Measurements from ENCODE around the gene HIVEP3. TPM values are rescaled to one million over a fixed set of nuclear protein-coding genes. Genes with fewer than 3 reads are reported as not detected.

HIVEP3 gene
- total RNA-seq, 1 donor from 2014 or later: 76.7 TPM

DNA sequence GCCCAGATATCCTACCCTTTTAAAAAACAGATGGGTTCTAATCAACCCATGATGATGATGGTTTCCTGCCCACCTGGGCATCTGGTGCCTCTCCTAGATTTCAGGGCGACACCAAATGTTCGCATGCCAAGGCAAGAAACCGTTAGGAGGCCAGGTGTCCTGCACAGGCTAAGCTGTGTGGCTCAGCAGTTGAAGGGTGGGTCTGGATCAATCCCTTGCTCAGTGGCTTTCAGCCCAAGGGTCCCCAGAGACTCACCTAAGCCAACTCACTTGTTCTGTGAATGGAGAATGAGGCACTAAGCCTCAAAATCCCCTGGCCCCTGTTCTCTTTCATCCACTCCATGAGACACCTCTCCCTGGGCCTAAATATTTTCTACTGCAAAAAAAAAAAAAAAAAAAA, 265.1 kb downstream of the HIVEP3 start:
- intact Hi-C loops (cut with micrococcal nuclease): no loop called here
- no peaks in the 10 kb centered on the region for H3K27me3 Mint-ChIP-seq (ENCODE audit: insufficient read depth)
- H3K4me3 Mint-ChIP-seq: no peak overlapping the region
- H3K9me3 Mint-ChIP-seq: no peaks in the 10 kb centered on the region
- DNase-seq (ENCODE audit: low spot score): no peak
- H3K4me1 Mint-ChIP-seq (ENCODE audit: low read depth): peaks cover 91% of the 10 kb centered on the region
- peak overlapping the region; percentile 23 for H3K27ac Mint-ChIP-seq
- H3K36me3 Mint-ChIP-seq (ENCODE audit: low read depth): peaks cover 64% of the 10 kb centered on the region

GRCh38 chr1:41652384-41653265, 266.1 kb downstream of the HIVEP3 start:
- intact Hi-C loops (cut with micrococcal nuclease): no loop called here
- Mint-ChIP-seq H3K36me3 (ENCODE audit: low read depth) (peaks cover 64% of the 10 kb centered on the region), H3K9me3 (no peaks in the 10 kb centered on the region), H3K27ac (peak overlapping the region; percentile 62), H3K4me3 (no peak overlapping the region), H3K4me1 (ENCODE audit: low read depth) (peaks cover 89% of the 10 kb centered on the region), H3K27me3 (ENCODE audit: insufficient read depth) (no peaks in the 10 kb centered on the region)
- DNase-seq (ENCODE audit: low spot score): no peak

GRCh38 chr1:41650028-41650880, 268.5 kb downstream of the HIVEP3 start:
- peak overlapping the region; percentile 76 for H3K27ac Mint-ChIP-seq
- H3K9me3 Mint-ChIP-seq: no peaks in the 10 kb centered on the region
- intact Hi-C loops (cut with micrococcal nuclease): loop anchor here (1.0 kb wide), 1 partner anchor 11 kb away; no protein-coding TSS in a partner anchor
- H3K27me3 Mint-ChIP-seq (ENCODE audit: insufficient read depth): no peaks in the 10 kb centered on the region
- no peak for DNase-seq (ENCODE audit: low spot score)
- H3K4me3 Mint-ChIP-seq: no peak overlapping the region
- H3K4me1 Mint-ChIP-seq (ENCODE audit: low read depth): peaks cover 87% of the 10 kb centered on the region
- peaks cover 58% of the 10 kb centered on the region for H3K36me3 Mint-ChIP-seq (ENCODE audit: low read depth)

GRCh38 chr1:41649396-41650027, 269.2 kb downstream of the HIVEP3 start:
- Mint-ChIP-seq H3K4me1 (ENCODE audit: low read depth) (peaks cover 81% of the 10 kb centered on the region), H3K36me3 (ENCODE audit: low read depth) (peaks cover 52% of the 10 kb centered on the region), H3K9me3 (no peaks in the 10 kb centered on the region), H3K27me3 (ENCODE audit: insufficient read depth) (no peaks in the 10 kb centered on the region), H3K4me3 (peak overlapping the region; percentile 48), H3K27ac (peak overlapping the region; percentile 76)
- DNase-seq (ENCODE audit: low spot score): no peak
- intact Hi-C loops (cut with micrococcal nuclease): loop anchor here (1.0 kb wide), 1 partner anchor 10 kb away; no protein-coding TSS in a partner anchor

DNA sequence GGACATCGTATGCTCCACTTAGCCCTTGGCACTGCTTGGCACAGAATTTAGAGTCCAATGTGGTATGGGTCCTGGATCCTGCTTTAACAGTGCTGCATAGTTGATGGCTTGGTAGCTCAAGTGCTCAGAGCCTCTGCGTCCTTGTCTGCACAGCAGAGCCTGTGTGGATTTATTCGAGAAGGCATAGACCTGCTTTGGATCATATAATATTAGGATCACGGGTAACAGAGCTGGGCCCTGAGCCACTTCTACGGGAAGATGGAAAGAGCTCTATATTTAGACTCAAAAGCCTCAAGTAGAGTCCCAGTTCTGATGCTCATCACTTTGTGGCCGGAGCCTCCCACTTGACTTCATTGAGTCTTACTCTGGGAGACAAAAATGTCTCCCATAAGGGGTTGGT, 269.9 kb downstream of the HIVEP3 start:
- H3K4me3 Mint-ChIP-seq: no peak overlapping the region
- no peaks in the 10 kb centered on the region for H3K27me3 Mint-ChIP-seq (ENCODE audit: insufficient read depth)
- intact Hi-C loops (cut with micrococcal nuclease): no loop called here
- H3K36me3 Mint-ChIP-seq (ENCODE audit: low read depth): peaks cover 52% of the 10 kb centered on the region
- no peaks in the 10 kb centered on the region for H3K9me3 Mint-ChIP-seq
- no peak overlapping the region for H3K27ac Mint-ChIP-seq
- no peak for DNase-seq (ENCODE audit: low spot score)
- H3K4me1 Mint-ChIP-seq (ENCODE audit: low read depth): peaks cover 76% of the 10 kb centered on the region

- H3K9me3 Mint-ChIP-seq: no peaks in the 10 kb centered on the region
- DNase-seq (ENCODE audit: low spot score): no peak
- H3K4me3 Mint-ChIP-seq: peak overlapping the region; percentile 30
- peaks cover 70% of the 10 kb centered on the region for H3K4me1 Mint-ChIP-seq (ENCODE audit: low read depth)
- peak overlapping the region; percentile 23 for H3K27ac Mint-ChIP-seq
- H3K27me3 Mint-ChIP-seq (ENCODE audit: insufficient read depth): no peaks in the 10 kb centered on the region
- intact Hi-C loops (cut with micrococcal nuclease): no loop called here
- peaks cover 47% of the 10 kb centered on the region for H3K36me3 Mint-ChIP-seq (ENCODE audit: low read depth)
Measured at GRCh38 chr1:41648230-41648629, 270.5 kb downstream of the HIVEP3 start.

DNA sequence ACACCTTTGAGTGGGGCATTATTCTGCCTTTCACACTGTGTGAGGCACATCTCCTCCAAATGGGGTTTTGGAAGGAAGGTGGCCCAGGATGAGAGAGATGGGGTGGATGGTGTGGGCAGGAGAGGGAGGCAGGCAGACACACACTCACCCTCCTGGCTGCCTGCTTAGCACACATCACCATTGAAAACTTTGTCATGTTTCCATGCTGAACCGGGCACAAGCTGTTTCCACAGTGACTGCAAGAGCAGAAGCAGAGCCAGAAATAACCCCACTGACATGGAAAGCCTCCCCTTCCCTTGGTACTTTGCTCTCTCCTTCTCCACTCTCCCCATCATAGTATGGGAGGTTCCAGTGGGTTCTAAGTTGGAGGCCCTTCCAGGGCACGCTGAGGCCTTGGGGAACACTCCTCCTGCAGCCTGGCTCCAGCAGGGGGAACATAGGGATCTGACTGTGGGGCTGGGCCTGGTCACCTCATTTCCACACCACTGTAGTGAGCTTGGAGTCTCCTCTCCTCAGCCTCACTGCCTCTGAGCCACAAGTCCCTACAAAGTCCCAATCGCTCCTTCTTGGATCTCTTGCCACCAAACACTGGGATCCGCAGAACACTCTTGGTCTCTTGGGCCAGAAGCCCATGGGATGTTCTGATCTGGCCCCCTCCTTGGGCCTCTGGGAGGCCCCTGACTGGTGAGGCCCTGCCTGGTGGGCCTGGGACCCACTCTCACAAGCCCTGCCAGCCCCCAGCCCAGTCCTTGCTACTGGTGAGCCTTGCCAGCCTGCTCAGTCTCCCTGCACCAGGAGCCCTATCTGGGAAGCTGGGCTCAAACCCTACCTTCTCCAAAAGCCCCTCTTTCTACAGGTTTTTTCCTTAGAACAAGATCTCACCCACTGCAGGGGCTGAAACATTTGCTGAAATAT, 271.2 kb downstream of the HIVEP3 start:
- H3K27me3 Mint-ChIP-seq (ENCODE audit: insufficient read depth): no peaks in the 10 kb centered on the region

GRCh38 chr1:41646186-41646585, 272.5 kb downstream of the HIVEP3 start:
- peaks cover 57% of the 10 kb centered on the region for H3K4me1 Mint-ChIP-seq (ENCODE audit: low read depth)
- intact Hi-C loops (cut with micrococcal nuclease): no loop called here
- no peaks in the 10 kb centered on the region for H3K27me3 Mint-ChIP-seq (ENCODE audit: insufficient read depth)
- H3K4me3 Mint-ChIP-seq: no peak overlapping the region
- H3K9me3 Mint-ChIP-seq: no peaks in the 10 kb centered on the region
- peak overlapping the region; percentile 81 for H3K27ac Mint-ChIP-seq
- no peak for DNase-seq (ENCODE audit: low spot score)
- peaks cover 40% of the 10 kb centered on the region for H3K36me3 Mint-ChIP-seq (ENCODE audit: low read depth)

More for the DNA sequence above, 271.2 kb downstream of the HIVEP3 start:
- peaks cover 45% of the 10 kb centered on the region for H3K36me3 Mint-ChIP-seq (ENCODE audit: low read depth)
- H3K4me3 Mint-ChIP-seq: no peak overlapping the region
- no peak for DNase-seq (ENCODE audit: low spot score)
- peak overlapping the region; percentile 86 for H3K27ac Mint-ChIP-seq
- H3K9me3 Mint-ChIP-seq: no peaks in the 10 kb centered on the region
- peaks cover 62% of the 10 kb centered on the region for H3K4me1 Mint-ChIP-seq (ENCODE audit: low read depth)
- intact Hi-C loops (cut with micrococcal nuclease): no loop called here

DNA sequence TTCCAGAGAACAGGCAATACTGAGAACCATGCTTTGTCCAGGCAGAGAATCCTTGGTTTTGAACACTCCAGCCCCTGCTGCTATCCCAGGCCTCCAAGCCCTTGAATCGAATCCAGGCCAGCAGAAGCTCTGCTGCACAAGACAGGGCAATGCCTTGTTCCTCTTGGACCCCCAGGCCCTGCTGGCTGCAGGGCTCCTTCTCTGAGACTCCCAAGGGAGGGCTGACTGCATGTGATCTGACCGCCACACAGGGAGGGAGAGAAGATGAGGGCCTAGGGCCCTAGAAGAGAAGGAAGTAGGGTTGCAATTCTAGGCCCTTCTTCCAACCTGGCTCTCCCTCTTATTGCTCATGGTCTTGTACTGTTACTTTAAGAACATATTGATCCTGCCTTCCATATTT, 273.7 kb downstream of the HIVEP3 start:
- intact Hi-C loops (cut with micrococcal nuclease): no loop called here
- Mint-ChIP-seq H3K9me3 (no peaks in the 10 kb centered on the region), H3K4me3 (no peak overlapping the region), H3K27me3 (ENCODE audit: insufficient read depth) (no peaks in the 10 kb centered on the region), H3K27ac (peak overlapping the region; percentile 67), H3K4me1 (ENCODE audit: low read depth) (peaks cover 46% of the 10 kb centered on the region), H3K36me3 (ENCODE audit: low read depth) (peaks cover 33% of the 10 kb centered on the region)
- no peak for DNase-seq (ENCODE audit: low spot score)

GRCh38 chr1:41642922-41643821, 275.6 kb downstream of the HIVEP3 start:
- Mint-ChIP-seq H3K9me3 (no peaks in the 10 kb centered on the region), H3K4me1 (ENCODE audit: low read depth) (peaks cover 29% of the 10 kb centered on the region), H3K27ac (no peak overlapping the region), H3K27me3 (ENCODE audit: insufficient read depth) (no peaks in the 10 kb centered on the region), H3K36me3 (ENCODE audit: low read depth) (peaks cover 30% of the 10 kb centered on the region), H3K4me3 (no peak overlapping the region)
- DNase-seq (ENCODE audit: low spot score): no peak
- intact Hi-C loops (cut with micrococcal nuclease): loop anchor here (5.0 kb wide), 1 partner anchor 274 kb away; the partner anchor contains the start of gene HIVEP3

DNA sequence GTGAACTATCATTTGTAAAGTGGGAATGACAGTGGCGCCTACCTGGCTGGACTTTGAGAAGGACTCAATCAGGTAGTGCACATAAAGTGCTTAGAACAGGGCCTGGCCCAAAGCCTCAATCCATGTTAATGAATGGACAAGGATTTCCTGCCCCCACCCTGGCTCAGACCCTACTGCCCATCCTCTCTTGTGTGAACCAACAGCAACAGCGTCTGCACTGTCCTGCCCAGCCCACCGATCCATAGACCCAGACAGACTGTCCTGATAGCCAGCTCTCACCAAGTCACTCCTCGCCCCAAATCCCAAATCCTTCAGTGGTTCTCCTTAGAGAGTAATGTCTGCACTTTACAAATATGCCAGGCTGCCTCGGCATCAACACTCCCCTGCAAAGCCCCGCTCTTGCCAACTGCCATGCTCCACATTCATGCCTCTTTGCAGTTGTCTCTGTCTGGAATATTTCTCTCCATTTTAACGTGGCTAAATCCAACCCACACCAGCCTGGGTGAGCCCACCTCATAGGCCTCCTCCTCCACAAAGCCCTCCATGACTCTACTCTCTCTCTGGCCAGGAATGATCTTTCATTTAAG, 276.7 kb downstream of the HIVEP3 start:
- Mint-ChIP-seq H3K27ac (no peak overlapping the region), H3K36me3 (ENCODE audit: low read depth) (peaks cover 30% of the 10 kb centered on the region), H3K27me3 (ENCODE audit: insufficient read depth) (no peaks in the 10 kb centered on the region), H3K4me3 (no peak overlapping the region), H3K4me1 (ENCODE audit: low read depth) (peaks cover 31% of the 10 kb centered on the region), H3K9me3 (no peaks in the 10 kb centered on the region)
- intact Hi-C loops (cut with micrococcal nuclease): loop anchor here (1.0 to 5.0 kb wide), 4 partner anchors 19 to 275 kb away; partner anchors contain the start of gene HIVEP3
- no peak for DNase-seq (ENCODE audit: low spot score)

Data from activated T-helper 1 cell treated with anti-CD3 and anti-CD28 coated beads, Interleukin-12 subunit alpha, Interleukin-12 subunit beta, Interleukin-2, Interleukin-4 antibody, amounts not matched to agents 30 ng/mL and 10 ng/mL and 1 ng/mL, durations not matched to agents 14 hours and 24 hours and 36 hours (primary cell).